GM23338 (cell line): ENCODE results near the gene TWIST2. TPM values are rescaled to one million over a fixed set of nuclear protein-coding genes. Genes with fewer than 3 reads are reported as not detected.

ENCODE experiments used
- ATAC-seq: fragments of 200-7000 bp; cut with Tn5 transposase; 3 replicates; pipeline ENCODE4 v1.9.1; 2020
- DNase-seq: peaks from one replicate; pipeline ENCODE4 v3.0.0-alpha.2; 2015; ENCODE audit warnings: low spot score
- H2AFZ ChIP-seq: fragments of 200-600 bp; sonication (generic); 2 replicates; pipeline ENCODE4 v1.8.0; 2016; ENCODE audit warnings: antibody characterized with exemption, mild to moderate bottlenecking, moderate library complexity
- H3F3A ChIP-seq: fragments of 200-600 bp; sonication (generic); replicated peaks from 2 replicates; pipeline ENCODE4 v1.8.0; 2017; ENCODE audit warnings: antibody characterized with exemption, mixed run types, low read depth
- H3K27ac ChIP-seq: fragments of 200-600 bp; sonication (generic); 2 replicates; pipeline ENCODE4 v1.6.1; 2016; ENCODE audit warnings: low read depth
- H3K27me3 ChIP-seq: fragments of 200-600 bp; sonication (generic); 2 replicates; pipeline ENCODE4 v1.8.0; 2016; ENCODE audit warnings: mild to moderate bottlenecking, mixed run types, moderate library complexity; ENCODE audit not compliant: insufficient read depth
- H3K36me3 ChIP-seq: fragments of 200-600 bp; sonication (generic); 2 replicates; pipeline ENCODE4 v1.8.0; 2016; ENCODE audit warnings: mild to moderate bottlenecking; ENCODE audit not compliant: insufficient read depth
- H3K4me1 ChIP-seq: fragments of 200-600 bp; sonication (generic); 2 replicates; pipeline ENCODE4 v1.8.0; 2016; ENCODE audit warnings: mild to moderate bottlenecking, moderate library complexity; ENCODE audit not compliant: insufficient read depth
- H3K4me2 ChIP-seq: fragments of 200-600 bp; sonication (generic); 2 replicates; pipeline ENCODE4 v1.7.1; 2017; ENCODE audit warnings: mixed run types
- H3K4me3 ChIP-seq: fragments of 200-600 bp; sonication (generic); 2 replicates; pipeline ENCODE4 v1.6.1; 2016; ENCODE audit warnings: mixed run types
- H3K79me2 ChIP-seq: fragments of 200-600 bp; sonication (generic); replicated peaks from 2 replicates; pipeline ENCODE4 v1.8.0; 2017; ENCODE audit warnings: mild to moderate bottlenecking; ENCODE audit not compliant: insufficient read depth
- H3K9me2 ChIP-seq: fragments of 200-600 bp; sonication (generic); 2 replicates; pipeline ENCODE4 v1.8.0; 2017; ENCODE audit not compliant: insufficient read depth
- H4K20me1 ChIP-seq: fragments of 200-600 bp; sonication (generic); replicated peaks from 2 replicates; pipeline ENCODE4 v1.8.0; 2017; ENCODE audit warnings: mild to moderate bottlenecking; ENCODE audit not compliant: insufficient read depth
- H3K27ac Mint-ChIP-seq: 2 replicates; pipeline ENCODE4 v1.8.0; 2020; ENCODE audit warnings: inconsistent platforms, mild to moderate bottlenecking, moderate library complexity, mixed read lengths
- H3K27me3 Mint-ChIP-seq: 3 replicates; pipeline ENCODE4 v1.8.0; 2022; ENCODE audit warnings: low read depth, mild to moderate bottlenecking, moderate library complexity, mixed read lengths, inconsistent platforms; ENCODE audit not compliant: insufficient read depth, poor library complexity
- H3K36me3 Mint-ChIP-seq: 3 replicates; pipeline ENCODE4 v1.8.0; 2021; ENCODE audit warnings: low read depth, mild to moderate bottlenecking, inconsistent platforms, moderate library complexity, mixed read lengths
- H3K4me1 Mint-ChIP-seq: 3 replicates; pipeline ENCODE4 v1.8.0; 2020; ENCODE audit warnings: mild to moderate bottlenecking, inconsistent platforms, mixed read lengths
- H3K4me3 Mint-ChIP-seq: 3 replicates; pipeline ENCODE4 v1.8.0; 2021; ENCODE audit warnings: moderate library complexity, mild to moderate bottlenecking, inconsistent platforms, mixed read lengths
- H3K9me3 Mint-ChIP-seq: 3 replicates; pipeline ENCODE4 v1.8.0; 2020; ENCODE audit warnings: moderate library complexity, mild to moderate bottlenecking, inconsistent platforms, mixed read lengths
- CREB1 ChIP-seq: fragments of 250-450 bp; sonication (Bioruptor Pico); IDR thresholded peaks from 2 replicates; pipeline ENCODE4 v1.5.0; 2020; ENCODE audit warnings: low read depth, mild to moderate bottlenecking, moderate library complexity
- EZH2 ChIP-seq: fragments of 200-600 bp; sonication (generic); IDR thresholded peaks from one replicate; pipeline ENCODE4 v1.8.0; 2017; ENCODE audit warnings: antibody characterized with exemption, mild to moderate bottlenecking, low read depth; ENCODE audit not compliant: unreplicated experiment
- EZH2phosphoT487 ChIP-seq: fragments of 200-600 bp; sonication (generic); IDR thresholded peaks from one replicate; pipeline ENCODE4 v1.8.1; 2018; ENCODE audit warnings: antibody characterized with exemption; ENCODE audit not compliant: unreplicated experiment
- JUNB ChIP-seq: IDR thresholded peaks from one replicate; pipeline ENCODE4 v1.6.1; 2016; ENCODE audit warnings: antibody characterized with exemption; ENCODE audit not compliant: unreplicated experiment
- NANOG ChIP-seq: IDR thresholded peaks from 2 replicates; pipeline ENCODE4 v1.6.1; 2016; ENCODE audit warnings: antibody characterized with exemption, borderline replicate concordance
- POLR2AphosphoS5 ChIP-seq: IDR thresholded peaks from 2 replicates; pipeline ENCODE4 v1.6.1; 2016; ENCODE audit warnings: antibody characterized with exemption, low read depth
- STAT1 ChIP-seq: IDR thresholded peaks from one replicate; pipeline ENCODE4 v1.6.1; 2016; ENCODE audit warnings: antibody characterized with exemption; ENCODE audit not compliant: unreplicated experiment
- ZNF114 ChIP-seq: fragments of 250-450 bp; sonication (Bioruptor Pico); IDR thresholded peaks from 2 replicates; pipeline ENCODE4 v1.5.0; 2020; ENCODE audit warnings: mild to moderate bottlenecking, moderate library complexity
- ZNF331 ChIP-seq: fragments of 250-450 bp; sonication (Bioruptor Pico); IDR thresholded peaks from 2 replicates; pipeline ENCODE4 v1.5.0; 2020; ENCODE audit warnings: low read depth, mild to moderate bottlenecking, moderate library complexity
- ZNF462 ChIP-seq: fragments of 250-450 bp; sonication (Bioruptor Pico); IDR thresholded peaks from 2 replicates; pipeline ENCODE4 v1.5.0; 2020; ENCODE audit warnings: mild to moderate bottlenecking, moderate library complexity
- polyA plus RNA-seq: library from polyadenylated mRNA; unstranded; fragments of >200 nt; fragmentation: Nextera tagmentation; extraction: Ambion mirVana; gene quantifications from 2 replicates; pipeline ENCODE4 v1.2.1, GENCODE V29; 2016
- total RNA-seq: library from RNA; depleted of rRNA; stranded (reverse); fragments of >200 nt; shearing (Covaris generic); gene quantifications from 2 replicates; pipeline ENCODE4 v1.2.3, GENCODE V29; 2014

Gene TWIST2
- total and polyA plus RNA-seq, 2 experiments from 2014 or later: 7.0 to 12.5 TPM

GRCh38 chr2:238873381-238873801 is 25.5 kb downstream of the TWIST2 start (continued):
- TF ChIP-seq ZNF462 (CRISPR knock-in tag): no peak
- no peak for TF ChIP-seq ZNF331
- TF ChIP-seq POLR2AphosphoS5: no peak
- TF ChIP-seq NANOG: no peak
- no peak for TF ChIP-seq JUNB
- TF ChIP-seq CREB1 (CRISPR knock-in tag): no peak
- no peak for TF ChIP-seq EZH2
- no peak for TF ChIP-seq ZNF114 (CRISPR knock-in tag)

- Mint-ChIP-seq H3K36me3 (peaks cover 5% of the 10 kb centered on the region; the same call in 1 of the 3 replicates), H3K27ac (no peak overlapping the region), H3K27me3 (peaks cover 14% of the 10 kb centered on the region), H3K9me3 (peaks cover 28% of the 10 kb centered on the region), H3K4me3 (no peak overlapping the region), H3K4me1 (no peaks in the 10 kb centered on the region)
- Histone ChIP-seq H3K79me2 (no peaks in the 10 kb centered on the region), H3K9me2 (0 out of 2 replicates have a peak, but pooled peaks cover 4% of the 10 kb centered on the region), H3K4me1 (no peaks in the 10 kb centered on the region), H3F3A (no peaks in the 10 kb centered on the region), H3K36me3 (no peaks in the 10 kb centered on the region), H3K4me2 (no peak overlapping the region), H3K27ac (no peak overlapping the region), H3K27me3 (no peaks in the 10 kb centered on the region), H3K4me3 (no peak overlapping the region), H2AFZ (no peak overlapping the region), H4K20me1 (no peaks in the 10 kb centered on the region)
- ATAC-seq: no peak
- DNase-seq: no peak
- TF ChIP-seq STAT1 (no peak), EZH2phosphoT487 (no peak), ZNF462 (CRISPR knock-in tag) (no peak), NANOG (no peak), EZH2 (no peak), ZNF331 (no peak)
These were observed 26.0 kb downstream of the TWIST2 start for GRCh38 chr2:238873841-238874240.
